Cerebellar cortex (tissue), 1 donor: ENCODE results near the gene SDHAF3.

ENCODE experiments used
- DNase-seq: peaks from one replicate; pipeline ENCODE4 v3.0.0-alpha.2; 2015; ENCODE audit warnings: low spot score

The SDHAF3 gene

DNA sequence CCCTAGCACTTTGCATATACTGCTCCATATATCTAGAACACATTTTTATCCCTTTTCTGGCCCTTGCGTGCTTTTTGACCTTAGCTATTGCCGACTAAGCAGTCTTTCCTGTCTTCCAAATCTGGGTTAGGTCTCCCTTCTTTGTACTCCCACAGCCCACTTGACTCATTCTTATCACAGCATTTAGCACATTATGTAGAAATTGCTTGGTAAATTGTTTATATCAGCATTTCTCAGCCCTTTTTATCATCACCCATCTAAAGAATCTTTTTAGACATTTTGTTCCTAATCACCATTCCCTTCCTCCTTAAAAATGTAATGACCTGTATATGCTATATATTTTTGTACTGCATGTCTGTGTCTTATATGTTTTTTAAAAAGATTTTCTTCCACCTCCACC is 101.7 kb downstream of the SDHAF3 start:
- DNase-seq: no peak

DNA sequence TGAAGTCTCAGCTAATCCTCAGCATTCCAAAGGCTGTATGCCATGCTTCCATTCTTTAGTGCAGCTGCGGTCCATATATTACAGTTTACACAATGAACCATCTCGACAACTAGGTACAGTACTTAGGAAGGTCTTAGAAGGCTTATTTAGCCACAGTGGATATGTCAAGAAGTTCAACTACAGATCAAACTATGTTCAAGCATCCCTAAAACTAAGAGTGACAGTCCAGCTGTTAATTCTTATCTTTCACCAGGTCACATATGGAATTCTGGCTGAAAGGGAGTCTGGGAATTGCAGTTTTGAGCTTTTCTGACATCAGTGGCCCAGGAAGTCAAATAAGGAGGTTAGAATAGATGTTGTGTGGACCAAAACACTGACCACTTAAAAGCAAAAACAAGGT is 106.8 kb downstream of the SDHAF3 start:
- no peak for DNase-seq

DNA sequence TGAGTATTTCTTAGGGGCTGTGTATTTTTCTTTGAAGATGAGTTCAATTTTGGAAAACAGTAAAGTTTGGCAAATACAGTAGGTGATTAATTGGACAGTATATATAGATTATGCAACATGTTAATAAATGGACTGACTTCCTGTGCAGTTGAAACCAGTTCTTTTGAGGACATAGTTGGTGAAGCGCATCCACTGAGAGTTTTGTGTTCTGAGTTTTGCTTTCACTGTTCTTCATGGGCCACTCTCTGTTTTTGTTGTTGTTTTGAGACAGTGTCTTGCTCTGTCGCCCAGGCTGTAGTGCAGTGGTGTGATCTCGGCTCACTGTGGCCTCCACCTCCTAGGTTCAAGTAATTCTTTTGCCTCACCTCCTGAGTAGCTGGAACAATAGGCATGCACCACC is 109.0 kb downstream of the SDHAF3 start:
- DNase-seq: no peak
